ENCODE data around the gene KRT79. TPM values are rescaled to one million over a fixed set of nuclear protein-coding genes. Genes with fewer than 3 reads are reported as not detected.

KRT79 gene
- total RNA-seq, 1 experiment from 2014 or later, result not detected

GRCh38 chr12:52791271-52792184 is 42.6 kb downstream of the KRT79 start:
- DNase-seq, result no peak
- Histone ChIP-seq H3K4me3 (ENCODE audit: insufficient read depth, low read depth, low read length) (no peak overlapping the region), H3K36me3 (replicated peaks; ENCODE audit: control insufficient read depth, insufficient read depth, low read length) (no peaks in the 10 kb centered on the region), H3K27me3 (ENCODE audit: control insufficient read depth, insufficient read depth, low read length) (no peaks in the 10 kb centered on the region)

- no peaks in the 10 kb centered on the region for H3K27me3 ChIP-seq (ENCODE audit: control insufficient read depth, insufficient read depth, low read length)
- H3K36me3 ChIP-seq (replicated peaks; ENCODE audit: control insufficient read depth, insufficient read depth, low read length), result no peaks in the 10 kb centered on the region
- H3K4me3 ChIP-seq (ENCODE audit: insufficient read depth, low read depth, low read length), result no peak overlapping the region
- peak; percentile 46 for DNase-seq
Measured at GRCh38 chr12:52790427-52791270, 43.5 kb downstream of the KRT79 start.

GRCh38 chr12:52789637-52790426 is 44.3 kb downstream of the KRT79 start:
- Histone ChIP-seq H3K27me3 (ENCODE audit: control insufficient read depth, insufficient read depth, low read length) (no peaks in the 10 kb centered on the region), H3K36me3 (replicated peaks; ENCODE audit: control insufficient read depth, insufficient read depth, low read length) (no peaks in the 10 kb centered on the region), H3K4me3 (ENCODE audit: insufficient read depth, low read depth, low read length) (no peak overlapping the region)
- DNase-seq, result peak; percentile 64

GRCh38 chr12:52788876-52789636 is 45.1 kb downstream of the KRT79 start:
- H3K4me3 ChIP-seq (ENCODE audit: insufficient read depth, low read depth, low read length), result no peak overlapping the region
- DNase-seq, result no peak
- no peaks in the 10 kb centered on the region for H3K27me3 ChIP-seq (ENCODE audit: control insufficient read depth, insufficient read depth, low read length)
- no peaks in the 10 kb centered on the region for H3K36me3 ChIP-seq (replicated peaks; ENCODE audit: control insufficient read depth, insufficient read depth, low read length)

GRCh38 chr12:52788192-52788875 is 45.8 kb downstream of the KRT79 start:
- Histone ChIP-seq H3K27me3 (ENCODE audit: control insufficient read depth, insufficient read depth, low read length) (no peaks in the 10 kb centered on the region), H3K4me3 (ENCODE audit: insufficient read depth, low read depth, low read length) (no peak overlapping the region), H3K36me3 (replicated peaks; ENCODE audit: control insufficient read depth, insufficient read depth, low read length) (no peaks in the 10 kb centered on the region)
- DNase-seq, result no peak

GRCh38 chr12:52787324-52788191 is 46.6 kb downstream of the KRT79 start:
- no peaks in the 10 kb centered on the region for H3K27me3 ChIP-seq (ENCODE audit: control insufficient read depth, insufficient read depth, low read length)
- DNase-seq, result no peak
- H3K36me3 ChIP-seq (replicated peaks; ENCODE audit: control insufficient read depth, insufficient read depth, low read length), result no peaks in the 10 kb centered on the region

GRCh38 chr12:52784909-52785308 is 49.2 kb downstream of the KRT79 start:
- no peaks in the 10 kb centered on the region for H3K36me3 ChIP-seq (replicated peaks; ENCODE audit: control insufficient read depth, insufficient read depth, low read length)
- DNase-seq, result no peak
- no peaks in the 10 kb centered on the region; the same call in 1 of the 2 replicates for H3K27me3 ChIP-seq (ENCODE audit: control insufficient read depth, insufficient read depth, low read length)
- H3K4me3 ChIP-seq (ENCODE audit: insufficient read depth, low read depth, low read length), result no peak overlapping the region

More at GRCh38 chr12:52787324-52788191, 46.6 kb downstream of the KRT79 start:
- no peak overlapping the region for H3K4me3 ChIP-seq (ENCODE audit: insufficient read depth, low read depth, low read length)

GRCh38 chr12:52783563-52784316 is 50.4 kb downstream of the KRT79 start:
- no peak for DNase-seq
- Histone ChIP-seq H3K4me3 (ENCODE audit: insufficient read depth, low read depth, low read length) (no peak overlapping the region), H3K36me3 (replicated peaks; ENCODE audit: control insufficient read depth, insufficient read depth, low read length) (no peaks in the 10 kb centered on the region), H3K27me3 (ENCODE audit: control insufficient read depth, insufficient read depth, low read length) (no peaks in the 10 kb centered on the region; the same call in 1 of the 2 replicates)

- Histone ChIP-seq H3K4me3 (ENCODE audit: insufficient read depth, low read depth, low read length) (no peak overlapping the region), H3K27me3 (ENCODE audit: control insufficient read depth, insufficient read depth, low read length) (no peaks in the 10 kb centered on the region; the same call in 1 of the 2 replicates), H3K36me3 (replicated peaks; ENCODE audit: control insufficient read depth, insufficient read depth, low read length) (no peaks in the 10 kb centered on the region)
- DNase-seq, result no peak
Measured at GRCh38 chr12:52782502-52782901, 51.6 kb downstream of the KRT79 start.

GRCh38 chr12:52781399-52782082 is 52.6 kb downstream of the KRT79 start:
- Histone ChIP-seq H3K4me3 (ENCODE audit: insufficient read depth, low read depth, low read length) (no peak overlapping the region), H3K27me3 (ENCODE audit: control insufficient read depth, insufficient read depth, low read length) (no peaks in the 10 kb centered on the region; the same call in 1 of the 2 replicates), H3K36me3 (replicated peaks; ENCODE audit: control insufficient read depth, insufficient read depth, low read length) (no peaks in the 10 kb centered on the region)
- no peak for DNase-seq

- no peaks in the 10 kb centered on the region for H3K36me3 ChIP-seq (replicated peaks; ENCODE audit: control insufficient read depth, insufficient read depth, low read length)
- no peak overlapping the region for H3K4me3 ChIP-seq (ENCODE audit: insufficient read depth, low read depth, low read length)
- H3K27me3 ChIP-seq (ENCODE audit: control insufficient read depth, insufficient read depth, low read length), result no peaks in the 10 kb centered on the region; the same call in 1 of the 2 replicates
- no peak for DNase-seq
Measured at GRCh38 chr12:52779914-52780313, 54.2 kb downstream of the KRT79 start.

Measured in H7 (cell line).